Osteocyte (in vitro differentiated cells): Measurements from ENCODE around the gene IRAK3. TPM values are rescaled to one million over a fixed set of nuclear protein-coding genes. Genes with fewer than 3 reads are reported as not detected.

Source experiments
- DNase-seq: peaks from one replicate; pipeline ENCODE4 v3.0.0; 2021; ENCODE audit warnings: mixed read lengths; ENCODE audit not compliant: unreplicated experiment; ENCODE audit errors: extremely low spot score
- H3K27ac Mint-ChIP-seq: one replicate; pipeline ENCODE4 v1.8.0; 2021; ENCODE audit warnings: mild to moderate bottlenecking, mixed read lengths; ENCODE audit not compliant: unreplicated experiment
- H3K27me3 Mint-ChIP-seq: one replicate; pipeline ENCODE4 v1.8.0; 2021; ENCODE audit warnings: mixed read lengths; ENCODE audit not compliant: unreplicated experiment
- H3K36me3 Mint-ChIP-seq: one replicate; pipeline ENCODE4 v1.8.0; 2021; ENCODE audit warnings: mixed read lengths; ENCODE audit not compliant: unreplicated experiment
- H3K4me1 Mint-ChIP-seq: one replicate; pipeline ENCODE4 v1.8.0; 2021; ENCODE audit warnings: mixed read lengths; ENCODE audit not compliant: unreplicated experiment
- H3K4me3 Mint-ChIP-seq: one replicate; pipeline ENCODE4 v1.8.0; 2021; ENCODE audit warnings: mild to moderate bottlenecking, moderate library complexity, mixed read lengths; ENCODE audit not compliant: unreplicated experiment
- H3K9me3 Mint-ChIP-seq: one replicate; pipeline ENCODE4 v1.8.0; 2021; ENCODE audit warnings: mixed read lengths; ENCODE audit not compliant: unreplicated experiment
- total RNA-seq: library from RNA; stranded (reverse); gene quantifications from 2 replicates; pipeline ENCODE4 v1.2.1, GENCODE V29; 2021
- TF ChIP-seq, protein P1 (sequence below): fragments of 200-600 bp; sonication (generic); IDR thresholded peaks from 2 replicates; pipeline ENCODE4 v1.5.0; 2021; ENCODE audit warnings: antibody characterized with exemption, mild to moderate bottlenecking, moderate library complexity

The IRAK3 gene
- total RNA-seq, 1 donor from 2014 or later: 0.32 TPM

DNA sequence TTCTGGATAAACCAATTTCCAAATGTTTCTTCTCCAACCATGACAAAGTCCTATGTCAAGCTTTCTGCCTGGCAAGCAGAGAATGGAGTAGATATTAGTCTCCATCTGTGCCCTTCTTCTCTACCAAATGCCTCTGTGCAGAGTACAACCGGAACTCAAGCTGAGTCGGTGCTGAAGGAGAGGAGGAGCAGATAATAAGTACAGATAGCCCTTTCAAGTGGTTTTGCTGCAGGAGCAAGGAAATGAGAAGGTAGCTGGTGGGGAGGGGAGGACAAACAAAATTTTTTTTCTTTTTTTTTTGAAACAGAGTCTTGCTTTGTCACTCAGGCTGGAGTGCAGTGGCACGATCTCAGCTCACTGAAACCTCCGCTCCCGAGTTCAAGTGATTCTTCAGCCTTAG, 99.1 kb downstream of the IRAK3 start:
- TF ChIP-seq, protein P1, sequence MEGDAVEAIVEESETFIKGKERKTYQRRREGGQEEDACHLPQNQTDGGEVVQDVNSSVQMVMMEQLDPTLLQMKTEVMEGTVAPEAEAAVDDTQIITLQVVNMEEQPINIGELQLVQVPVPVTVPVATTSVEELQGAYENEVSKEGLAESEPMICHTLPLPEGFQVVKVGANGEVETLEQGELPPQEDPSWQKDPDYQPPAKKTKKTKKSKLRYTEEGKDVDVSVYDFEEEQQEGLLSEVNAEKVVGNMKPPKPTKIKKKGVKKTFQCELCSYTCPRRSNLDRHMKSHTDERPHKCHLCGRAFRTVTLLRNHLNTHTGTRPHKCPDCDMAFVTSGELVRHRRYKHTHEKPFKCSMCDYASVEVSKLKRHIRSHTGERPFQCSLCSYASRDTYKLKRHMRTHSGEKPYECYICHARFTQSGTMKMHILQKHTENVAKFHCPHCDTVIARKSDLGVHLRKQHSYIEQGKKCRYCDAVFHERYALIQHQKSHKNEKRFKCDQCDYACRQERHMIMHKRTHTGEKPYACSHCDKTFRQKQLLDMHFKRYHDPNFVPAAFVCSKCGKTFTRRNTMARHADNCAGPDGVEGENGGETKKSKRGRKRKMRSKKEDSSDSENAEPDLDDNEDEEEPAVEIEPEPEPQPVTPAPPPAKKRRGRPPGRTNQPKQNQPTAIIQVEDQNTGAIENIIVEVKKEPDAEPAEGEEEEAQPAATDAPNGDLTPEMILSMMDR: no peak
- H3K27ac Mint-ChIP-seq: no peak overlapping the region
- no peak for DNase-seq
- no peak overlapping the region for H3K4me3 Mint-ChIP-seq
- H3K36me3 Mint-ChIP-seq: no peaks in the 10 kb centered on the region
- peaks cover 29% of the 10 kb centered on the region for H3K27me3 Mint-ChIP-seq
- no peaks in the 10 kb centered on the region for H3K4me1 Mint-ChIP-seq
- no peaks in the 10 kb centered on the region for H3K9me3 Mint-ChIP-seq

DNA sequence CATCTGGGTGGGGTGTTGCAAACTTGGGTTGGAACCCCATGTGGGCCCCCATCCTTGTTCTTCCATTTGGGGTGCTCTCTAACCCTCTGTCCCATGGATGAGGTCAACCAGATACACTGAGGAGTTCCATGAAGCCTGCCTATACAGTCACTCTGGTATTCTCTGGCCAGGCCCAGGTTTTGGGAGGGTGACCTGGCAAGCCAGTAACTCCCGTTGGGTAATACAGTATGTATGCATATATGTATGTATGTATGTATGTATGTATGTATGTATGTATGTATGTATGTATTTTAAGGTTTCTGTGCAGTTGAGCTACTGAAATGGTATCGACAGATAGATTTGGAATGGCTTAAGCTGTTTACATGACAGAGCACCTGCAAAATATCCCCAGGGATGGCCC, 100.5 kb downstream of the IRAK3 start:
- Mint-ChIP-seq H3K27me3 (peaks cover 26% of the 10 kb centered on the region), H3K27ac (no peak overlapping the region), H3K4me1 (no peaks in the 10 kb centered on the region), H3K9me3 (no peaks in the 10 kb centered on the region), H3K4me3 (no peak overlapping the region), H3K36me3 (no peaks in the 10 kb centered on the region)
- DNase-seq: no peak
- TF ChIP-seq, protein P1: no peak

DNA sequence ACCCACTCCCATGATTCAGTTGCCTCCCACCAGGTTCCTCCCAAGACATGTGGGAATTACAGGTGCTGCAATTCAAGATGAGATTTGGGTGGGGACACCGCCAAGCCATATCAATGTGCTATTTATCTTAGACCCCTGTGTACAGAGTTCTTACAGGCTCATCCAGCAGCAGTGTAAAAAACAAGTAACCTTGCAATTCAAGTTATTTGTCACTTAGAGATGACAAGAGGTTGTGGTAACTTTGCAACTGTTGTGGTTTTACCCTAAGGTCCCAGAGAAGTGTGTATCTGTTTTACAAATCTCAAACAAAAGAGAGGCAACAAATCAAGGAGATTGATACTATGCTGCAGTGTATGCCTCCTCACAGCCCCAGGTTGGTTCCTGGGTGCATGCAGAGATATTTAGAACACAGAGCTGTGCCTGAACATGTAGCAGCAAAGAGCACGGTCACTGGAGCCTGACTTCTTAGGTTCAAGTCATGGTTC, 101.7 kb downstream of the IRAK3 start:
- no peak for DNase-seq
- Mint-ChIP-seq H3K36me3 (no peaks in the 10 kb centered on the region), H3K4me3 (no peak overlapping the region), H3K9me3 (no peaks in the 10 kb centered on the region), H3K27me3 (peaks cover 30% of the 10 kb centered on the region), H3K4me1 (no peaks in the 10 kb centered on the region), H3K27ac (no peak overlapping the region)
- TF ChIP-seq, protein P1: no peak

DNA sequence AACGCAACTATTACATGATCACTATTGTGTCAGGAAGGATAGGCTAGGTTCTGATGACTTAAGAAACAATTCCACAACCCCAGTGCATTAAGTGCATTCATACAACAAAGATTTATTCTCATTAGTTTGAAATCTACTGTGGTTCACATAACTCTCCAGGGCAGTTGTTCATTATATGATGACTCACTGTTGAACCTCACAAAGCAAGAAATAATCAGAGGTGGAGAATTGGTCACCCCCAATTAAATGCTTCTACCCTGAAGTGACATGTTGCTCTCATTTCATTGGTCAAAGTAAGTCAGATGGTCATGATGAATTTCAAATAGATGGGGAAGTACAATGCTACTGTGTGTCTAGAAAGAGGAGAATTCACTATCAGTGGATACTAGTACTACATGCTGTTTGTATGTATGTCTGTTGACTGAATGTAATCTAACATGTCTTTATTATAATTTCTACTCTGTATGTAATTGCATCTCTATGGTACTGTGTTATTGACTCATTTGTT, 107.2 kb downstream of the IRAK3 start:
- no peak for DNase-seq
- Mint-ChIP-seq H3K27me3 (peaks cover 67% of the 10 kb centered on the region), H3K4me3 (no peak overlapping the region), H3K9me3 (no peaks in the 10 kb centered on the region), H3K27ac (no peak overlapping the region), H3K36me3 (peaks cover 1% of the 10 kb centered on the region), H3K4me1 (peaks cover 5% of the 10 kb centered on the region)
- TF ChIP-seq, protein P1: no peak

DNA sequence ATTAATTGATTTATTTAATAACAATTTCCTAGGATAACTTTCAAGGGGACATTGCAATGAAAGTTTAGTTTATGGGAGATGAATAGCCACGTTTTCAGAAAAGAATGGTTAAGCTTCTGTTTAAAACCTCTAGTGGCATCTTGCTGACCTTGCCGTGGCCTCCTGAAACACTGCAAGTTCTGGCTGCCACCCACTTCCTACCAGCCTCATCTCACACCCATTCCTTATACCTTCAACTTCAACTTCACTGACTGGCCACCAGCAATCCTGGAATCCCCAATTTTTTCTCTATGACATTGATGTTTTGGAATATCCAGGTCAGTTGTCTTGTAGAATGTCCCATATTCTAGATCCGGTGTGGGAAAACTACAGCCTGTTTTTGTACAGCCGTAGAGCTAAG, 108.1 kb downstream of the IRAK3 start:
- Mint-ChIP-seq H3K9me3 (no peaks in the 10 kb centered on the region), H3K27ac (no peak overlapping the region), H3K27me3 (peaks cover 62% of the 10 kb centered on the region), H3K4me1 (peaks cover 8% of the 10 kb centered on the region), H3K4me3 (no peak overlapping the region), H3K36me3 (peaks cover 1% of the 10 kb centered on the region)
- no peak for DNase-seq
- TF ChIP-seq, protein P1: no peak
